ENCODE data around the gene WDR75. TPM values are rescaled to one million over a fixed set of nuclear protein-coding genes. Genes with fewer than 3 reads are reported as not detected.

The WDR75 gene
- total RNA-seq, 1 experiment from 2014 or later: 82.7 TPM

DNA sequence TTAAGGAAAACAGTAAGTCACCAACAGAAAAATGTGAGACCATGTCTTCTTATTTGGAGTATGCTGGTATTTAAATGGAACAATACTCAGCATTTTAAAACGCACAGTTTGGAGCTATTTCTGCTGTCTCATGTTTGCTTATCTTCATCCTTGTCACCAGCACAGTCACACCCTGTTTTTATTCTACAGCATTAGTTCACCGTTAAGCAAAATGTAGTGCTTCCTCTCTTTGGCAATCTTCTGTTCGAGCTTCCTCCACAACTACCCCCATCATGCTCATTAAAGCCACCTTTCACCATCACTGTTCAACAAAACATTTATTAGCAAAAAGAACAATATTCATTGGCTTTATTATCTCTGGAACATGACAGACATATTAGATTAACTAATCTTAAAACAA, 75.3 kb downstream of the WDR75 start:
- no peak for DNase-seq
- H3K9me2 ChIP-seq (replicated peaks; ENCODE audit: insufficient read depth, low read length): no peaks in the 10 kb centered on the region
- no peak overlapping the region for H3K9ac ChIP-seq (ENCODE audit: low read length)
- H4K20me1 ChIP-seq (ENCODE audit: insufficient read depth, low read depth, low read length): no peaks in the 10 kb centered on the region
- H3K27ac ChIP-seq (ENCODE audit: low read length): no peak overlapping the region
- no peaks in the 10 kb centered on the region for H3K79me2 ChIP-seq (ENCODE audit: low read length)
- H3K9me3 ChIP-seq (ENCODE audit: low read length): no peaks in the 10 kb centered on the region
- H3K4me2 ChIP-seq (ENCODE audit: low read depth, low read length, poor library complexity, severe bottlenecking): no peak overlapping the region
- H2AFZ ChIP-seq (ENCODE audit: low read length): no peak overlapping the region
- no peak overlapping the region for H3K4me3 ChIP-seq (ENCODE audit: low read length)
- no peaks in the 10 kb centered on the region for H3K27me3 ChIP-seq (ENCODE audit: low read length)
- no peaks in the 10 kb centered on the region for H3K36me3 ChIP-seq (ENCODE audit: insufficient read depth, low read length)
- no peaks in the 10 kb centered on the region for H3K4me1 ChIP-seq (ENCODE audit: low read length)

DNA sequence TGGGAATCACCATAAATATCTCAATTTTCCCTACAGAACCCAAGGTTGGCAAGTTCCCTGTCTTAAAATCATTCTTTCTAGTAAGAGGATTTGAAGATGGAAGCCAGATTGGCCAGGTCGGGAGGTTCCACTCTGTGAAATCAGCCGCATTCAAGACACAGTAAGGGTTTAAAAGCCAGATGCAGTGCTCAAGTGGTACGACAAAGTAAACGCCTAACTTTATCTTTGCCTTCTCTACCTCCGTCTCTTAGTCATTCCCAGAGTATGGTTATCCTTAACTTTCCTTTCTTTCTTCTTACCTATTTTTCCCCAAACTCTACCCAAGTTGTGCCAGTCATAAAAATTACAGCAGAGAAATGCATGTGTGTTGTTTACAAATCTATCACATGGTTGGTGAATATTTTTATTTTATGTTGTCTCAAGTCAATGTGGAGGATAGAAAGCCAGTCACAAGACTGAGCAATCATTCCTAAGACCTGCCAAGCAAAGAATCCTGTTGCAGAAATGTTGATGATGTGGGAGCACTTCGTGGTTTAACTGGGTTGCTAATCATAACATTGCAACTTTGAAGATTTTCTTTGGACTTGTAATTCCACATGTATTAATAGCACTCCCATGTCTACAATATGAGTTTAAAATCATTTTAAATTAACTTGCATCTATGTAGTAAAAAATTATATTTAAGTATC, 76.7 kb downstream of the WDR75 start:
- no peaks in the 10 kb centered on the region for H3K79me2 ChIP-seq (ENCODE audit: low read length)
- no peaks in the 10 kb centered on the region for H4K20me1 ChIP-seq (ENCODE audit: insufficient read depth, low read depth, low read length)
- no peak overlapping the region for H3K4me3 ChIP-seq (ENCODE audit: low read length)
- no peaks in the 10 kb centered on the region for H3K36me3 ChIP-seq (ENCODE audit: insufficient read depth, low read length)
- no peak overlapping the region for H3K27ac ChIP-seq (ENCODE audit: low read length)
- no peak overlapping the region for H3K4me2 ChIP-seq (ENCODE audit: low read depth, low read length, poor library complexity, severe bottlenecking)
- DNase-seq: no peak
- H3K9me3 ChIP-seq (ENCODE audit: low read length): no peaks in the 10 kb centered on the region
- H2AFZ ChIP-seq (ENCODE audit: low read length): no peak overlapping the region
- H3K4me1 ChIP-seq (ENCODE audit: low read length): no peaks in the 10 kb centered on the region
- no peaks in the 10 kb centered on the region for H3K27me3 ChIP-seq (ENCODE audit: low read length)
- no peak overlapping the region for H3K9ac ChIP-seq (ENCODE audit: low read length)
- no peaks in the 10 kb centered on the region for H3K9me2 ChIP-seq (replicated peaks; ENCODE audit: insufficient read depth, low read length)

GRCh38 chr2:189519631-189520387, 78.5 kb downstream of the WDR75 start:
- Histone ChIP-seq H3K36me3 (ENCODE audit: insufficient read depth, low read length) (no peaks in the 10 kb centered on the region), H3K4me3 (ENCODE audit: low read length) (no peak overlapping the region), H2AFZ (ENCODE audit: low read length) (no peak overlapping the region), H3K4me2 (ENCODE audit: low read depth, low read length, poor library complexity, severe bottlenecking) (no peak overlapping the region), H3K4me1 (ENCODE audit: low read length) (no peaks in the 10 kb centered on the region), H3K9me2 (replicated peaks; ENCODE audit: insufficient read depth, low read length) (no peaks in the 10 kb centered on the region), H3K9ac (ENCODE audit: low read length) (no peak overlapping the region), H3K27ac (ENCODE audit: low read length) (no peak overlapping the region), H3K79me2 (ENCODE audit: low read length) (no peaks in the 10 kb centered on the region), H3K9me3 (ENCODE audit: low read length) (no peaks in the 10 kb centered on the region), H4K20me1 (ENCODE audit: insufficient read depth, low read depth, low read length) (no peaks in the 10 kb centered on the region), H3K27me3 (ENCODE audit: low read length) (no peaks in the 10 kb centered on the region)
- DNase-seq: no peak

- H4K20me1 ChIP-seq (ENCODE audit: insufficient read depth, low read depth, low read length): no peaks in the 10 kb centered on the region
- H3K36me3 ChIP-seq (ENCODE audit: insufficient read depth, low read length): no peaks in the 10 kb centered on the region
- H3K27ac ChIP-seq (ENCODE audit: low read length): no peak overlapping the region
- H3K79me2 ChIP-seq (ENCODE audit: low read length): no peaks in the 10 kb centered on the region
- no peaks in the 10 kb centered on the region for H3K9me2 ChIP-seq (replicated peaks; ENCODE audit: insufficient read depth, low read length)
- H2AFZ ChIP-seq (ENCODE audit: low read length): no peak overlapping the region
- no peaks in the 10 kb centered on the region for H3K9me3 ChIP-seq (ENCODE audit: low read length)
- H3K27me3 ChIP-seq (ENCODE audit: low read length): no peaks in the 10 kb centered on the region
- no peak overlapping the region for H3K4me2 ChIP-seq (ENCODE audit: low read depth, low read length, poor library complexity, severe bottlenecking)
- no peak for DNase-seq
- H3K4me1 ChIP-seq (ENCODE audit: low read length): no peaks in the 10 kb centered on the region
- no peak overlapping the region for H3K9ac ChIP-seq (ENCODE audit: low read length)
- no peak overlapping the region for H3K4me3 ChIP-seq (ENCODE audit: low read length)
These were observed 80.6 kb downstream of the WDR75 start for GRCh38 chr2:189521699-189522434.

DNA sequence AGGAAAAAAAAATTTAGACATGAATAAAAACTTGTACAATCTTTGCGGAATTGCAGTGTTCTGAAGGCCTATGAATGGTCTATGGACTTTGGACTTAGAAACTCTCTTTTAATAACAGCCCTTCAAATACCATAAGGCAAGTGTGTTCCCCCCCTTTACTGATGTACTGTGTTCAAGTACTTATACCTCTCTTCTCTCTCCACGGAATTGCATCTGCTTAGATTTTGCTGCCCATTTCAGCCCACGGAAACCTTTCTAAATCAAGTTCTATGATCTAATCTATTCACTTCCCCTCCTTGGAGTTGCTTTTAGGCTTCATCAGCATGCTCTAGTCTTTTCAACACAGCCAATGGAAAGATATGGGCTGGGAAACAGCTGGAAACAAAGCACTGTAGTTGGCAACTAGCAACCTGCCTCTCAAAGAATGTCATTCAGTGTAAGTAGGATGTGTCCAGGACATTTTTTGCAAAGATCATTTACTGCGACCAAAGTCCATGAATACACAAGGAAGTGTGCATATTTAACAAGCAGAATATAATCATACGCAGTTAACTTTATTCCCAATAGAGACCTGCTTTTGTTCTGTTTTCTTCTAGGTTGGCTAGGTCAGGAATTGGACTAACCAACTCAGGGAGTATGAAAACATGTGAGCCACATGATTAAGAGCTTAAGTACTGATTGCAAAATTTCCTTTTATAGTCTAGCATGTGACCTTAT, 81.3 kb downstream of the WDR75 start:
- no peak overlapping the region for H3K27ac ChIP-seq (ENCODE audit: low read length)
- H3K4me3 ChIP-seq (ENCODE audit: low read length): no peak overlapping the region
- no peaks in the 10 kb centered on the region for H4K20me1 ChIP-seq (ENCODE audit: insufficient read depth, low read depth, low read length)
- no peak overlapping the region for H3K4me2 ChIP-seq (ENCODE audit: low read depth, low read length, poor library complexity, severe bottlenecking)
- H3K9me2 ChIP-seq (replicated peaks; ENCODE audit: insufficient read depth, low read length): no peaks in the 10 kb centered on the region
- H3K27me3 ChIP-seq (ENCODE audit: low read length): no peaks in the 10 kb centered on the region
- H3K9me3 ChIP-seq (ENCODE audit: low read length): no peaks in the 10 kb centered on the region
- no peaks in the 10 kb centered on the region for H3K4me1 ChIP-seq (ENCODE audit: low read length)
- no peaks in the 10 kb centered on the region for H3K79me2 ChIP-seq (ENCODE audit: low read length)
- no peaks in the 10 kb centered on the region for H3K36me3 ChIP-seq (ENCODE audit: insufficient read depth, low read length)
- no peak overlapping the region for H3K9ac ChIP-seq (ENCODE audit: low read length)
- H2AFZ ChIP-seq (ENCODE audit: low read length): no peak overlapping the region
- DNase-seq: no peak

- Histone ChIP-seq H3K4me3 (ENCODE audit: low read length) (no peak overlapping the region), H4K20me1 (ENCODE audit: insufficient read depth, low read depth, low read length) (no peaks in the 10 kb centered on the region), H3K9me2 (replicated peaks; ENCODE audit: insufficient read depth, low read length) (no peaks in the 10 kb centered on the region), H3K4me1 (ENCODE audit: low read length) (no peaks in the 10 kb centered on the region), H3K27me3 (ENCODE audit: low read length) (no peaks in the 10 kb centered on the region), H3K36me3 (ENCODE audit: insufficient read depth, low read length) (no peaks in the 10 kb centered on the region), H2AFZ (ENCODE audit: low read length) (no peak overlapping the region), H3K9me3 (ENCODE audit: low read length) (no peaks in the 10 kb centered on the region), H3K9ac (ENCODE audit: low read length) (no peak overlapping the region), H3K79me2 (ENCODE audit: low read length) (no peaks in the 10 kb centered on the region), H3K4me2 (ENCODE audit: low read depth, low read length, poor library complexity, severe bottlenecking) (no peak overlapping the region), H3K27ac (ENCODE audit: low read length) (no peak overlapping the region)
- DNase-seq: no peak
These were observed 83.5 kb downstream of the WDR75 start for GRCh38 chr2:189524746-189525145.

All from Karpas-422 (cell line).